Mesothelial cell of epicardium (in vitro differentiated cells): Measurements from ENCODE around the gene TMEM218. TPM values are rescaled to one million over a fixed set of nuclear protein-coding genes. Genes with fewer than 3 reads are reported as not detected.

Experiments
- DNase-seq, 2 experiments: peaks; one replicate each; pipeline ENCODE4 v3.0.0; 2021; ENCODE audit warnings: low spot score in 2 of 2; ENCODE audit not compliant: unreplicated experiment in 2 of 2
- H3K27ac Mint-ChIP-seq: 2 replicates; pipeline ENCODE4 v1.8.0; 2021; ENCODE audit warnings: mixed read lengths
- H3K27me3 Mint-ChIP-seq: 2 replicates; pipeline ENCODE4 v1.8.0; 2021; ENCODE audit warnings: low read depth, mixed read lengths
- H3K36me3 Mint-ChIP-seq: 2 replicates; pipeline ENCODE4 v1.8.0; 2021; ENCODE audit warnings: mixed read lengths
- H3K4me1 Mint-ChIP-seq: 2 replicates; pipeline ENCODE4 v1.8.0; 2021; ENCODE audit warnings: mixed read lengths
- H3K4me3 Mint-ChIP-seq: 2 replicates; pipeline ENCODE4 v1.8.0; 2021; ENCODE audit warnings: mild to moderate bottlenecking, moderate library complexity, mixed read lengths
- H3K9me3 Mint-ChIP-seq: 2 replicates; pipeline ENCODE4 v1.8.0; 2021; ENCODE audit warnings: mixed read lengths
- total RNA-seq: library from RNA; stranded (reverse); gene quantifications from 3 replicates; pipeline ENCODE4 v1.2.1, GENCODE V29; 2021
- TF ChIP-seq, protein P1 (sequence below): fragments of 200-600 bp; sonication (generic); IDR thresholded peaks from one replicate; pipeline ENCODE4 v1.5.0; 2021; ENCODE audit warnings: antibody characterized with exemption; ENCODE audit not compliant: unreplicated experiment

TMEM218 gene
- total RNA-seq, 1 donor from 2014 or later = 23.7 TPM

- Mint-ChIP-seq H3K4me3 (no peak overlapping the region), H3K27me3 (peaks cover 36% of the 10 kb centered on the region), H3K9me3 (peaks cover 5% of the 10 kb centered on the region), H3K27ac (peak overlapping the region; percentile 52), H3K4me1 (peaks cover 10% of the 10 kb centered on the region), H3K36me3 (no peaks in the 10 kb centered on the region)
- no peak for DNase-seq
- TF ChIP-seq, protein P1, sequence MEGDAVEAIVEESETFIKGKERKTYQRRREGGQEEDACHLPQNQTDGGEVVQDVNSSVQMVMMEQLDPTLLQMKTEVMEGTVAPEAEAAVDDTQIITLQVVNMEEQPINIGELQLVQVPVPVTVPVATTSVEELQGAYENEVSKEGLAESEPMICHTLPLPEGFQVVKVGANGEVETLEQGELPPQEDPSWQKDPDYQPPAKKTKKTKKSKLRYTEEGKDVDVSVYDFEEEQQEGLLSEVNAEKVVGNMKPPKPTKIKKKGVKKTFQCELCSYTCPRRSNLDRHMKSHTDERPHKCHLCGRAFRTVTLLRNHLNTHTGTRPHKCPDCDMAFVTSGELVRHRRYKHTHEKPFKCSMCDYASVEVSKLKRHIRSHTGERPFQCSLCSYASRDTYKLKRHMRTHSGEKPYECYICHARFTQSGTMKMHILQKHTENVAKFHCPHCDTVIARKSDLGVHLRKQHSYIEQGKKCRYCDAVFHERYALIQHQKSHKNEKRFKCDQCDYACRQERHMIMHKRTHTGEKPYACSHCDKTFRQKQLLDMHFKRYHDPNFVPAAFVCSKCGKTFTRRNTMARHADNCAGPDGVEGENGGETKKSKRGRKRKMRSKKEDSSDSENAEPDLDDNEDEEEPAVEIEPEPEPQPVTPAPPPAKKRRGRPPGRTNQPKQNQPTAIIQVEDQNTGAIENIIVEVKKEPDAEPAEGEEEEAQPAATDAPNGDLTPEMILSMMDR = no peak
Observed at GRCh38 chr11:125129316-125129993, 18.0 kb upstream of the TMEM218 start.

GRCh38 chr11:125128450-125128849 lies 17.0 kb upstream of the TMEM218 start:
- H3K4me1 Mint-ChIP-seq = peaks cover 10% of the 10 kb centered on the region
- no peak overlapping the region for H3K4me3 Mint-ChIP-seq
- TF ChIP-seq, protein P1 = no peak
- H3K36me3 Mint-ChIP-seq = no peaks in the 10 kb centered on the region
- H3K27ac Mint-ChIP-seq = no peak overlapping the region
- H3K9me3 Mint-ChIP-seq = peaks cover 9% of the 10 kb centered on the region
- peaks cover 35% of the 10 kb centered on the region for H3K27me3 Mint-ChIP-seq
- no peak for DNase-seq

DNA sequence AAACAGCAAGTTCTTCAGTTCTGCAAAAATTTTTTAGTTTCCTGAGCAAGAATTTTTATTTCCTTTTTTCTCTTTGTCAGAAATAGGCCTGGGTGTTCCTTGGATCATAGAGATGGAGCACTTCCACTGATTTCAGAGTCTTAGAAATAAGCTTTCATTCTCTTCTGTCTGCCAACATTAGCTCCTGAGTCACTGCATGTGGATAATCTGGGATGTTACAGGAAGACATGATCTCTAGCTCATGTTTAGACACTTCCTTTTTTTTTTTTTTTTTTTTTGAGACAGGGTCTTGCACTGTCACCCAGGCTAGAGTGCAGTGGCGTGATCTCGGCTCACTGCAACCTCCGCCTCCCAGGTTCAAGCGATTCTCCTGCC lies 13.2 kb upstream of the TMEM218 start:
- Mint-ChIP-seq H3K27me3 (peaks cover 31% of the 10 kb centered on the region), H3K36me3 (no peaks in the 10 kb centered on the region), H3K4me3 (no peak overlapping the region), H3K9me3 (peaks cover 4% of the 10 kb centered on the region), H3K4me1 (peaks cover 14% of the 10 kb centered on the region), H3K27ac (no peak overlapping the region)
- no peak for DNase-seq
- TF ChIP-seq, protein P1 = no peak

DNA sequence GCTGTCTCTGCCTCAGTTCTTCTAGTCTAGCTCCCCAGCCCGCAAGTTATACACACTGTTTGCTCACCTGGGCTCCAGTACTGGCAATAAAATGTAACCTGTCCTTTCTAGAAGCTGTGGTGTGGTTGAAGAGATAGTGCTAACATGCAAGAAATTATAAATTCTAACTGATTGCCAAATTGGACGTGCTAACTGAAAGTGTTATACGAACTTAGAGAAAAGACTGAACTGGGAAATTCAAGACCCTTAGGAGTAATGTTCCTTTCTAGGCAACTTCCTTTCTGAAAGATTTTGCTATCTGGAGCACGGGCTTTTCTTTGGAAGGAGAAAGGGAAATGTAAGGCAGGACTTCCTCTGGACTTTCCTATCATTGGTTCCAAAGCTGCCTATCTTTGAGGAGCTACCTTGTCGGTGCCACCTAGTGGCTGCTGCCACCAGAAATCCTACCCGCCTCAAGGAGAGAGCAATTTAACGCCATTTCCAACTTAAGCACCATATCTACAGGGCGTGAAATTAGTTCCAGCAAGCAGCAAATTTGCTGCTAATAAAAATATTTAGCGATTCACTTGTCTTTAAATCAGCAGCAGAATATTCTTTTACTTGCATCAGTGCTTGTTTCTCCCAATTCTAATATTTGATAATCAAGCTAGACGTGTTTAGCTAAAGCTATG lies 12.7 kb upstream of the TMEM218 start:
- TF ChIP-seq, protein P1 = no peak
- Mint-ChIP-seq H3K4me1 (peaks cover 14% of the 10 kb centered on the region), H3K36me3 (no peaks in the 10 kb centered on the region), H3K27ac (no peak overlapping the region), H3K9me3 (peaks cover 4% of the 10 kb centered on the region), H3K27me3 (peaks cover 27% of the 10 kb centered on the region), H3K4me3 (no peak overlapping the region)
- DNase-seq = no peak

GRCh38 chr11:125123194-125123946 lies 11.9 kb upstream of the TMEM218 start:
- Mint-ChIP-seq H3K4me1 (peaks cover 14% of the 10 kb centered on the region), H3K36me3 (no peaks in the 10 kb centered on the region), H3K27me3 (peaks cover 21% of the 10 kb centered on the region), H3K9me3 (peaks cover 4% of the 10 kb centered on the region), H3K27ac (no peak overlapping the region), H3K4me3 (no peak overlapping the region)
- TF ChIP-seq, protein P1 = no peak
- no peak for DNase-seq
